ENCODE measurements around the gene LHX3.

DNA sequence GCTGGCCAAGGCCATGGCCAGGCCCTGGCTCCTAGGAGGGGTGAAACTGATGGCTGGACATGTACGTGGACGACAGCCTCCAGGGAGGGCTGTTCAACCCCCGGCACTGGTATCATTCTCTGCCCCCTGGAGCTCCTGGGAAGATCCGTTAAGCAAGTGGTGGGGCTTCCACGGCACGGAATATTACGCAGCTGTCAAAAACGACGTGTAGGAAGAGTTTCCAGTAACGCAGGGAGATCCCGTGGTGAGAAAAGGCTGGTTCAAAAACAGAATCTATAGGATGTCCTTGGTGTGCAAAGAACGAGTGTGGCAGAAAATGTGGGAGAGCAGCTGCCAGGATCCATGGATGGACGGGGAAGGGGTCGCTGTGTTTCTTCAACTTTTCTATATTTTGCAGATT, 50.0 kb downstream of the LHX3 start:
- TF ChIP-seq CTCF (conservative IDR thresholded peaks at IDR 0.05; ENCODE audit: low read length): no peak
- no peak for TF ChIP-seq EZH2phosphoT487 (IDR thresholded peaks at IDR 0.05; ENCODE audit: borderline replicate concordance)
